DND-41 (cell line): Measurements from ENCODE around the gene CCRL2.
"Not testable (repeated sequence)": the region's sequence is repeated elsewhere in the genome, so short reads cannot be mapped to it uniquely, and the experiment has no call there.

Experiments
- ATAC-seq: fragments of 200-7000 bp; cut with Tn5 transposase; 3 replicates; pipeline ENCODE4 v1.9.1; 2021; ENCODE audit warnings: low read depth; ENCODE audit not compliant: insufficient read depth
- DNase-seq: peaks from one replicate; pipeline ENCODE4 v3.0.0-alpha.2; 2020
- H2AFZ ChIP-seq: 2 replicates; pipeline ENCODE4 v1.6.0; 2012; ENCODE audit warnings: low read depth, low read length
- H3K27ac ChIP-seq: 2 replicates; pipeline ENCODE4 v1.5.1; 2012; ENCODE audit warnings: low read length, inconsistent platforms
- H3K27me3 ChIP-seq: fragments of 200-600 bp; sonication (generic); 2 replicates; pipeline ENCODE4 v1.6.0; 2012; ENCODE audit warnings: low read length, mild to moderate bottlenecking, inconsistent platforms; ENCODE audit not compliant: insufficient read depth, poor library complexity
- H3K36me3 ChIP-seq: 2 replicates; pipeline ENCODE4 v1.5.1; 2012; ENCODE audit warnings: low read length, inconsistent platforms; ENCODE audit not compliant: insufficient read depth
- H3K4me1 ChIP-seq: 2 replicates; pipeline ENCODE4 v1.5.1; 2012; ENCODE audit warnings: mild to moderate bottlenecking, low read length; ENCODE audit not compliant: insufficient read depth
- H3K4me2 ChIP-seq: 2 replicates; pipeline ENCODE4 v1.6.0; 2012; ENCODE audit warnings: mild to moderate bottlenecking, moderate library complexity, low read length, inconsistent platforms; ENCODE audit not compliant: insufficient read depth
- H3K4me3 ChIP-seq, 2 experiments: fragments of 200-600 bp in 1 of 2; shearing (Covaris generic) in 1 of 2; 2 replicates each; pipeline ENCODE4 v1.5.1; 2012 to 2016; ENCODE audit warnings: inconsistent platforms in 2 of 2, low read length in 2 of 2, mild to moderate bottlenecking in 2 of 2, low read depth in 1 of 2, moderate library complexity in 1 of 2
- H3K79me2 ChIP-seq: 2 replicates; pipeline ENCODE4 v1.6.0; 2012; ENCODE audit warnings: low read length, inconsistent platforms; ENCODE audit not compliant: insufficient read depth
- H3K9ac ChIP-seq: 2 replicates; pipeline ENCODE4 v1.6.0; 2012; ENCODE audit warnings: low read depth, mild to moderate bottlenecking, inconsistent platforms, low read length, moderate library complexity
- H3K9me3 ChIP-seq: 2 replicates; pipeline ENCODE4 v1.5.1; 2012; ENCODE audit warnings: low read length, moderate library complexity, mild to moderate bottlenecking, inconsistent platforms; ENCODE audit not compliant: insufficient read depth, severe bottlenecking
- H4K20me1 ChIP-seq: 2 replicates; pipeline ENCODE4 v1.6.0; 2012; ENCODE audit warnings: low read length; ENCODE audit not compliant: insufficient read depth
- CTCF ChIP-seq: IDR thresholded peaks from 2 replicates; pipeline ENCODE4 v1.5.1; 2012; ENCODE audit warnings: borderline replicate concordance, low read length, moderate library complexity, mild to moderate bottlenecking; ENCODE audit not compliant: poor library complexity, severe bottlenecking; ENCODE audit errors: extremely low read depth
- EZH2 ChIP-seq: IDR thresholded peaks from 3 replicates; pipeline ENCODE4 v1.6.1; 2012; ENCODE audit warnings: borderline replicate concordance, low read depth, mild to moderate bottlenecking, moderate library complexity, low read length, inconsistent platforms; ENCODE audit not compliant: severe bottlenecking

The CCRL2 gene

GRCh38 chr3:46426476-46426875 lies 19.4 kb downstream of the CCRL2 start:
- H3K9me3 ChIP-seq, H3K36me3 ChIP-seq, H3K9ac ChIP-seq, H3K79me2 ChIP-seq, H3K4me3 ChIP-seq, H3K27me3 ChIP-seq, H2AFZ ChIP-seq, H4K20me1 ChIP-seq: not testable (repeated sequence)
- ATAC-seq (peak; percentile 68), DNase-seq (peak; percentile 76)
- TF ChIP-seq CTCF: peak; percentile 12
- Histone ChIP-seq H3K27ac (peak overlapping the region; percentile 73), H3K4me1 (peaks cover 31% of the 10 kb centered on the region), H3K4me2 (0 out of 2 replicates have a peak overlapping the region, but pooled peaks have one; percentile 0)

- Histone ChIP-seq H3K4me1 (peaks cover 32% of the 10 kb centered on the region), H3K27ac (peak overlapping the region; percentile 73)
- not testable (repeated sequence) for H2AFZ ChIP-seq, H3K79me2 ChIP-seq, H3K9me3 ChIP-seq, ATAC-seq, H3K4me2 ChIP-seq, H3K9ac ChIP-seq, H3K4me3 ChIP-seq, H3K36me3 ChIP-seq, H4K20me1 ChIP-seq, H3K27me3 ChIP-seq
- DNase-seq: peak; percentile 42
- peak; percentile 50 for TF ChIP-seq CTCF
Measured at GRCh38 chr3:46427404-46427803, 20.3 kb downstream of the CCRL2 start.

GRCh38 chr3:46427916-46428833 lies 21.1 kb downstream of the CCRL2 start:
- no peak overlapping the region for H3K4me3 ChIP-seq
- H3K27ac ChIP-seq: peak overlapping the region; percentile 73
- H3K4me1 ChIP-seq: peaks cover 39% of the 10 kb centered on the region

More at GRCh38 chr3:46427916-46428833, 21.1 kb downstream of the CCRL2 start:
- Histone ChIP-seq H3K9me3 (peaks cover 10% of the 10 kb centered on the region), H3K9ac (no peak overlapping the region), H3K36me3 (no peaks in the 10 kb centered on the region), H3K79me2 (no peaks in the 10 kb centered on the region), H3K4me2 (no peak overlapping the region), H2AFZ (no peak overlapping the region), H4K20me1 (no peaks in the 10 kb centered on the region), H3K27me3 (no peaks in the 10 kb centered on the region)
- TF ChIP-seq EZH2: no peak
- TF ChIP-seq CTCF: peak; percentile 53
- no peak for ATAC-seq
- DNase-seq: no peak
